Stimulated activated CD8-positive, alpha-beta memory T cell treated with anti-CD3 and anti-CD28 coated beads, Interleukin-15, amount 100 ng/mL, for 4 hours (primary cell): ENCODE results near the gene POSTN.

ENCODE experiments used
- DNase-seq, 2 donors: peaks; one replicate each; pipeline ENCODE4 v3.0.0-alpha.2; 2020; ENCODE audit warnings: low read depth in 2 of 2

The POSTN gene, protein sequence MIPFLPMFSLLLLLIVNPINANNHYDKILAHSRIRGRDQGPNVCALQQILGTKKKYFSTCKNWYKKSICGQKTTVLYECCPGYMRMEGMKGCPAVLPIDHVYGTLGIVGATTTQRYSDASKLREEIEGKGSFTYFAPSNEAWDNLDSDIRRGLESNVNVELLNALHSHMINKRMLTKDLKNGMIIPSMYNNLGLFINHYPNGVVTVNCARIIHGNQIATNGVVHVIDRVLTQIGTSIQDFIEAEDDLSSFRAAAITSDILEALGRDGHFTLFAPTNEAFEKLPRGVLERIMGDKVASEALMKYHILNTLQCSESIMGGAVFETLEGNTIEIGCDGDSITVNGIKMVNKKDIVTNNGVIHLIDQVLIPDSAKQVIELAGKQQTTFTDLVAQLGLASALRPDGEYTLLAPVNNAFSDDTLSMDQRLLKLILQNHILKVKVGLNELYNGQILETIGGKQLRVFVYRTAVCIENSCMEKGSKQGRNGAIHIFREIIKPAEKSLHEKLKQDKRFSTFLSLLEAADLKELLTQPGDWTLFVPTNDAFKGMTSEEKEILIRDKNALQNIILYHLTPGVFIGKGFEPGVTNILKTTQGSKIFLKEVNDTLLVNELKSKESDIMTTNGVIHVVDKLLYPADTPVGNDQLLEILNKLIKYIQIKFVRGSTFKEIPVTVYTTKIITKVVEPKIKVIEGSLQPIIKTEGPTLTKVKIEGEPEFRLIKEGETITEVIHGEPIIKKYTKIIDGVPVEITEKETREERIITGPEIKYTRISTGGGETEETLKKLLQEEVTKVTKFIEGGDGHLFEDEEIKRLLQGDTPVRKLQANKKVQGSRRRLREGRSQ

DNA sequence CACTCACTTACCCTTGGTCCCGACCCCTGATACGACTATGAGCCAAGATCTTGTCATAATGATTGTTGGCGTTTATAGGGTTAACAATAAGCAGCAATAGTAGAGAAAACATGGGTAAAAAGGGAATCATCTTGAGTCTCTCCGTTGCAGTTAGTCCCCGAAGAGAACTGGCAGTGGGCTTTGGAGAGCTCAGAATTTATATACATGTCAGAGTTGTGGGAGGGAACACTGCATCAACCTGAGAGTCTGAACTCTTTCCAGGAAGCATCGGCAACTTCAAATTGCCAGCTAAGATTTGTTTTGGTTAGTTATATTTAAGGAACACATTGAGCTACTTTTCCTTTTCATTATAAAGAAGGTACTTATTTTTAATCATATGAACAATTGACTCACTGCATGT lies at the start of gene POSTN:
Gene POSTN (minus strand): TSS at position 172 of the 400 bp plus-strand sequence. CDS start 42 bp downstream, at position 130.
- DNase-seq = no peak

DNA sequence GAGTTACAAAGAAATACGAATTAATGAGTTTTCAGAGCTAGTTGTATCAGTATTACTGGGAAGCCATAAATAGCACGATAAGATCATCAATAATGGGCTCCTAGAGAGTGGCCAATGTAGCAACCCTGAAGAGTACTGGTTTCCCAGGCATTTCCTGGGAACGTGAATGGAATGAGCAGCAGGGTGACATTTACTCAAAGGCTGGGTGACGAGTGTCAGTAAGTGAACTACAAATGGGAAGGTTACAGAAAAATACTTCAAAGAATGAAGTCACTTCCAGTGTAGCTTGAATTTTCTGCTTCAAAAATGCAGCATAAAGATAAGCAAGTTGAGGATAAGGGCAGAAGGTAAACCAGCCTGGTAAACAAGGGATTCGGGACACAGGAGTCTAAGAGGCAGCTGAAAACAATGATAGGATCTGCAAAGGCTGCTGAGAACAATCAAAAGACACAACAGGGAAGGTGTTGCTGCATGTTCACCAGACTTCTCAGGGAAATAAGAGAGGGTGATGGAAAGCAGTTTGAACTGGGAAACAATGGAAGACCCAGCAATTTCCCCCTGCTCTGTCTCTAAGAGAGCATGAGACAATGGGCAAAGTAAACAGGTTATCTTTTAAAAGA lies 48.6 kb upstream of the POSTN start:
- no peak for DNase-seq

DNA sequence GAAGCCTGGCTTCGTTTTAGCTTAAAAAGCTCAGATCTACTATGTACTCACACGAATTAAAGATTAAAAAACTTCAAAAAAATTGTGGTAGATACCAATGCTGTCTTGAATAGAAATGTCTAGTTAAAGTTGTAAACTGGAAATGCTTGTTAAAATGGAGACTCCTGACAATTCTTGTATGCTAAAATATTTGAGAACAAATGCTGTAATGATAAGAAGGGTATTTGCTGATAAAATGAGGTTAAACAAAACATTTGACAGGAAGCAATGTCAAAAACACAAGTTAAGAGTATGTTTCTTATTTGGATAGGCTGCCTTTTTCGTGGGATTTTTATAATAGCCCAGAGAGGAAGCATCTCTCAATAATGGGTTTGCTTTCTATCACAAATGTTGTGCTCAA lies 48.0 kb upstream of the POSTN start:
- no peak for DNase-seq

DNA sequence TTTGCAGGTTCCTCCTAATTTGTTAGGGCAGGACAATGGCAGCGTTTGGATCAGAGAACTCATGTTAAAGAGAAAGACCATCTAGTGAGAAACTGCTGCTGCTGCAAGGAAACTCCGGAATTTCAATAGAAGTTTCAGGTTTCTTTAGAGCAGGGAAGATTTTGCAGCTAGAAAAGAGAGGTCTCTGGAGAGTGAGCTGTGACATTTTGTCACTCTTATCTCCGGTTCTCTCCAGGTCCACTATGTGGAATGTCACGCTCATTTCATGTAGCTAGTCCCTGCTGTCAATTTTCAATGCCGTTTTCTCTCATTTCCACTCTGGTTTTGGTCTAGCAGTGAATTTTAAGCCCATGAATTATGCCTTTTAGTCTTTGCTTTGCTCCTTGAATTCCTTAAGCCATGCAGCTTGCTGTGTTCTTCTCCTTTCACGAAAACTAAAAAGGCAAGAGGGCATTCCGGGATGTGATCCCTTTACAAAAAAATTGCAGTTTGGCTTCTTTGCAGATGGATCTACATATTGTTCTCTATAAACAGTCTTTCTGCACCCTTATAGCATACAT lies 46.7 kb upstream of the POSTN start:
- DNase-seq = no peak

DNA sequence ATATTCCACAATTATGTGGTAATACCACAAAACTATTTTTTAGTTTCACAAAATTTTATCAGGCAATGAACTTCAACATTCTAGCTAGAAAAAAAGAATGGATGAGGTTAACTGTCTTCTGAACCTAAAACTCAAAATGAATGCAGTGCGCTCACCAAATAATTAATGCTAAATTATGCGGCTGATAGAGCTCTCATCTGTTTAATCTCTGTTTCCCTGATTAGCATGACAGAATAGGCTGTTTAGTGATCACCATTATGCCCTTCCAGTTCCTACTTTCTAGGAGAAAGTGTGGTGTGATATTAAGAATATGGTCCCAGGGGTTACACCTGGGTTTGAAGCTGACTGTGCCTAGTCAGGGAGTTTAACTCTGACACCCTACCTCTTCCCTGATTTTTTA lies 42.8 kb upstream of the POSTN start:
- DNase-seq = no peak

DNA sequence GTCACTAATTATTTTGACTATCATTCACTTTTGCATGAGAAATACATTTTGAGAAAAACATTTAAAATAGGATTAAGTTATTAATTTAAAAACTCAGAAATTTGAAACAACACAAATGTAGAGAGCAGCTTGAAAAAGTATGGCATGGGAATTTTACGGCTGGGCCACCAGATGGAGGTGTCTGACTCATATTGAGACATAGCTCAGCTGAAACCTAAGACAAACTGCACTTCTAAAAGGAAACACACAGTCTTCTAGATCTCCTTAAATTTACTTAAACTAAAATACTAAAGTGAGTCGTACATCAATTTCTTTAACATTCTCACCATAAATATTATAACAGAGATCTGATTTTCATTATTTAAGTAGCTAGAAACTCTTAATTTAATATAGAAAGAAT lies 41.9 kb upstream of the POSTN start:
- no peak for DNase-seq

DNA sequence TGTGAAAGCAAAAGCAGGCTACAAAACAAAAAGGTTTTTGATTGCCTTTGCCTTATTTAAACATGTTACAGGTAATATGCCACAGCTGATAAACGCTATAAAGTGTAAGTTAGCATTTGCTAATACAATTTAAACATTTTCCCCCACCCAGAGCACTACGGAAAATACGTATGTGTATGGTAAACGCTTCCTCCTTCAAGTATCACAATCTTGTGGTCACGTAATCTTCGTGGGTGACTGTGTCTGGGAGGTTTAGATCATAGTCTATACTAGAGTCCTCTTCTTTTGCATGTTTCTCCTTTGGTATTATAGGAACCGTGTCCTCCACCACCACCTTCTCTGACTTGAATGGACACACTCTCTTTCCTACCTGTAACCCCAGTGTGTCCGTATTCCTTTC lies 38.1 kb upstream of the POSTN start:
- no peak for DNase-seq

DNA sequence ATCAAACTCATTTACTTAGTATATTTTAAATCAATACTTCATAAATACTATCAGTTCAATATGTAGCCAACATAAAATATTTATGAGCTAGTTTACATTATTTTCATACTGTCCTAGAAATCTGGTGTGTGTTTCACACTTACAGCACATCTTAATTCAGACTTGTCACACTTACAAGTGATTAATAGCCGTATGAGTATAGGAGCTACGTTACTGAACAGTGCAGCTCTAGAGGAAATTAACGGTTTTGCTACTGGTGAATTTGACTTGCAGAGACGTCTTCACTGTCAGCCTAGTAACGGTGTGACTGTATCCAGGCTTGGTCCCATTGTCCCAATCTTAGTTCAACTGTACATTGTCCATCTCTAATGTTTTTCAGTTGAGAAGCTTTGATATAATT lies 33.7 kb upstream of the POSTN start:
- no peak for DNase-seq

DNA sequence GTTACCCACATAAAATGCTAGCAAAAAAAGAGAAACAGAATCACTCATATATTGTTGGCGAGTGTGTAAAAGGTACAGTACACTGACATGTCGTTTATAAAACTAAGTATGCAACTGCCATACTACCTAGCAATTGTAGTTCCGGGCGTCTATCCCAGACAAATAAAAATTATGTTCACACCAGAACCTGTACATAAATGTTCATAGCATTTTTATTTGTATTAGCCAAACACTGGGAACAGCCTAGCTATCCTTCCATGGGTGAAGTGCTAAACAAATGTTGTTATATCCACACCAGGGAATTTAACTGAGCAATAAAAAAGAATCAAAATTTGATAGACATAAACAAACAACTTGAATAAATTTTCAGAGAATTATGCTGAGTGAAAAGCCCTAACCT lies 28.9 kb upstream of the POSTN start:
- no peak for DNase-seq

DNA sequence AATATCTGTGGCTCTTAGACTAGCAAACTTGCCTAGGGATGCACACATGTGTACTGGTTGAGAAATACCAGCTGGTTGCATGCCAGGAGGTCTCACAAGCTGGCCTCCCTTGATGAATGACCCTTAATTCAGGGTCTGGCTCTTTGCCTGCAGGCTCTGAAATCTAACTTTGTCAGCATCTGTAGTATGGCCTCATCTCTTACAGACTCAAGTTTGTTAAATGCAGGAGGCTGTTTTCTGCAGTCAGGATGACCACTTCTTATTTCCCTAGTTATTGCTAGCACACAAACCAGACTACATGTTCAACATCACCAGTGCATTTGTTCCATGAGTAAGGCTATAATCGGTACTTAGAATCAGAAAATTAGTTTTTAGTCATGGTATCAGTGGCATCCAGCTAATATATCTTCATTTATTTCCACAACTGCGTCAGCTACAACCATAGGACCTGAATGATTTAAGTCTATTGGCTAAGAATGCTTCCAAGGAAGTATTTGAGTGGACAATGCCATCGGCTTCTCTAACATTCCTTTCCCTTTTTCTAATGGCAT lies 23.3 kb upstream of the POSTN start:
- DNase-seq = no peak

DNA sequence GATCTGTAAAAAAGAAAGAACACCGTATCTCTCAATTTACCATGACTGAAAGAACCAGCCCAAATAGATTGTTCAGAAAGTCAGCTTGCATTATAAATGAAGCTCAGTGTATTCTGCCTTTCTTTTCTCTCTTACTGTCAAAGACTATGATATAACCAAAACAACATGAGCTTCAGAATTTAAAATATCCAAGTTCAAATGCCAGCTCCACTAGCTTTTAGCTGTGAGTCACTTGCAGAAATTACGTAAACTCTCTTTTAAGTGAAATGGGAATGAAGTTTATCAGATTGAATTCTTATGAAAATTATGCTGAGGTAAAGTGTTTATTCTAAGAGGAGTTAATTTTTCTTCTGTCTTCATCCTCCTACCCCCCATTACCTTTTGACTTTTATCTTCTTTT lies 20.0 kb upstream of the POSTN start:
- no peak for DNase-seq

DNA sequence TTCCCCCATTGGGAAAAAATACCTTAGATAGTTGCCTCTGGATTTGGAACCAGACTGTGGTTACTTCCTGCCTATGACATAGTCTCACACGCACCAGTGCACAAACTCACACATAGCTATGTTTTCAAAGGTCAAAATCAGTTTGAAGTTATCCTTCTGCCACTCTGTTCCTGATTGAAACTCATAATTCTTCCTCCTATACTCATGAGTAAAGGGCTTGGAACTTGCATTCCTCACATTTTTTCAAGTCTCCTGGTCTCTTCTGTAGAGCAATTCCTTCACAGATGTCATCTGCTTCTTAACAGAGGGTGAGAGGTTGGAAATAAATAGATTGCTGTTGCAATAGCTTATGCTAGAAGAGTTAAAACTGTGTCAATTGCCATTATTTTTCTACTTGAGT lies 18.6 kb upstream of the POSTN start:
- no peak for DNase-seq

DNA sequence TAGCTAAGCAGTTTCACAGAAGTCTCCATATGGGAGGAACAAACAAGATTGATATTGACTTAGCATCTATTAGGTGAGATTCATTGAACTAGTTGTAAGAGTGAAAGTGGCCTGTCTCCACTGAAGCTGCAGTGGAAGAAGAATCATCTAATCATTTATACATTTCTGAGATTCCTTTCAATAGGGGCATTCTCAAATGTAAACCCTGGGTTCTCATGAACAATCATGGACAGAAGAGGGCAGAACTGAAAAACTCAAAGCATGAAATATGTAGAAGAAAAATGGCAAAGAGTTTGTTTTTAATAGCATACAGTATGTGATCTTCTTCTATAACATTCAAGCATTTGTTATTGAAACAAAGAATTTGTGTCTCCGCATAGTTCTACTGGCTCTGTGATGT lies 17.6 kb upstream of the POSTN start:
- DNase-seq = no peak

DNA sequence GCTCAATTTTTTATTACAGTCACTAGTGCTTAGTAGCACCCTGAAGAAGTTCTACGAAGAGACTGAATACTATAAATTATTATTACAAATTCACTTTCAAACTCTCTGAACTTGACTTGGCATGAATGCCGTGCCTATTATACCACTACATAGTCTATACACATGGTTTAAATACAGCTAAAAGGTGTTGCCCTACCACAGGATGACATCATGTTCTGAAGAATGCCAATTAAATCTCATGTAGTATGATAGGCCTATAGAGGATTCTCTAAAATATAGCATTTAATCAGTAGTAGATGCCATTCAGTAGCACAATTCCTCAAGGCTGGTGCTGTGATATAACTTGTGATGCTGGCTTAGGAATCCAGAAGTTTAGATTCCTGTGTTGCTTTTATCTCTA lies 16.7 kb upstream of the POSTN start:
- no peak for DNase-seq

DNA sequence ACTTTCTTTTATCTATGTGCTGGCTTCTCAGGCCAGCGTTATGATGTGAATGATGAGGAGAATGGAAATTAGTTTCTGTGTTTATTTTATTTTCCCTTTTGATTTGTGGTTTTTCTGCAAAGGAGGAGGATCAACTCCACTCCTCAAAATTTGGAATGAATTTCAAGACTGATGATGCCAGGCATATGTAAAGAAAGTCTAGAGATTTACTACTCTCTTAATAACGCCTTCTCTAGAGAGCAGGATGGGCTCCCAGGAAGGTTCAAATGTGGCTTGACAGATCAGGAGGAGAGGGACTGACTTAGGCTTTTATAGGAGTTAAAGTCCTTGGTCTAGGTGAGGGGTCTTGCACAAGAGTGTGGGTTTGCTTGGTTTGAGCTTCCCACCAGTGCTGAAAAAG lies 15.1 kb upstream of the POSTN start:
- no peak for DNase-seq

DNA sequence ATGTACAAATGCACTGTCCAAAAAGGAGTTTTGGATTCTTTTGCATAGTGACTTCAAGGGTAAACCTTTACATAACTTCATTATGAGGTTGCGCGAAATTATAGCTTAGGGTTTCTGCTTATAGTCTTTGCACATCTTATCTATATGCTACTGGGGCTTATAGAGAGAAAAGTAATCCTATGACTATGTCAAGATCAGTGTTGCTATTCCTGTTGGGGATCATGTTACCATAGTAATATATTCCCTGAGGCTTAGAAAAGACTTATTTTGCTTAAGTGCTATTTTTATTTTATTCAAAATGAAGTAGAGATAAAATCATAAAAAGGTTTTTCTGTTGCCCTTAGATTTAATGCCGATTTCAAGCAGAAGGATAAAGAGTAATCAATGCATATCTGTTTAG lies 14.7 kb upstream of the POSTN start:
- no peak for DNase-seq

DNA sequence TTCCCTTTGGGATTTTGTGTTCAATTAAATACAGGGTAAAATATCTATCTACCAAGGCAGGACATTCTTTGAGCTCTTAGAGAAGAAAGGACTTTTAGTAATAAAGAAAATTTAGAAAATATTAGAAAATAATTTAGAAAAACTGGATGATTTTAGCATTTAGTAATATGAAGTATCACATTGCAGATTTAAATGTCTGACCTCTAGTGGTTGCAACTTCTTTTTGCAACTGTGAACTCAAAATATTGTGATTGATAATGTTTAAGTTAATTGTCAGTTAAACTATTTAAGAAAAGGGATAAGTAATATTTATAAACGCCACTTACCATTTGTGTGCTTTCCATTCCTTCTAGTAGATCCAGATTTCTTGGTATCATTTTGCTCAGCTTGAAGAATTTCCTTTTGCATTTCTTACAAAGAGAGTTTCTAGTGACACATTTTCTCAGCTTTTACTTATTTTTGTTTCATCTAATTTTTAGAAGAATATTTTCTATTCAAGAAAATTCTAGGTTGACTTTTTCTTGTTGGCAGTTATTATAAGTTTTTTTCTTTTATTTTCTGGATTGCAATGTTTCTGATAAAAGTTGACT lies 10.3 kb upstream of the POSTN start:
- DNase-seq = no peak

DNA sequence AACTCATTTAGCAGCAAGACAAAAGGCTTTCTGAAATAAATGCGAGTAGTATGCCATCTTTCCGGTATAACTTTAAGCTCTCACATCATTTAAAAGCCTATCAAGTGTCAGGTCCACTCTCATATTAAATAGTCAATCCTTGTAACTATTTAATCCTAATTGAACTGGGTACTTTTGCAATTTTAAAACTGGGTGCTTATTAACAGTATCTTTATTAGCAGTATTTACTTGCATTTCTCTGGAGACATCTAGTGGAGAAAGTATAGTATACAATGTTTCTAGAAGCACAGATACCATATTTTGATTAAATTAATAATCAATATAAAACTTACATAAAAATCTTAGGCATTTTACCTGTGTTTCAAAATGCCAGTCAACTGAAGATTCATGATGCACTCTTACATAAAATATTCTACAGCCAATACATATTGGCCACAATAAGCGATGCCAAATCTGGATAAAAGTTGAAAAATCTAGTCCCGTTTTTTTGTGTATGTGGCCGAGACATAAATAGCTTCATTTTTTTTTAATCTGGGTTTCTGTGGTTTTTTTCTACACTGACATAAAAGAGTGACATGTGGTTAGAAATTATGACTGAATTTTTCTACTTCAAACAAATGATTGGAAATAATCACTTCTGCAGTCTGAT lies 4.3 kb upstream of the POSTN start:
- no peak for DNase-seq

DNA sequence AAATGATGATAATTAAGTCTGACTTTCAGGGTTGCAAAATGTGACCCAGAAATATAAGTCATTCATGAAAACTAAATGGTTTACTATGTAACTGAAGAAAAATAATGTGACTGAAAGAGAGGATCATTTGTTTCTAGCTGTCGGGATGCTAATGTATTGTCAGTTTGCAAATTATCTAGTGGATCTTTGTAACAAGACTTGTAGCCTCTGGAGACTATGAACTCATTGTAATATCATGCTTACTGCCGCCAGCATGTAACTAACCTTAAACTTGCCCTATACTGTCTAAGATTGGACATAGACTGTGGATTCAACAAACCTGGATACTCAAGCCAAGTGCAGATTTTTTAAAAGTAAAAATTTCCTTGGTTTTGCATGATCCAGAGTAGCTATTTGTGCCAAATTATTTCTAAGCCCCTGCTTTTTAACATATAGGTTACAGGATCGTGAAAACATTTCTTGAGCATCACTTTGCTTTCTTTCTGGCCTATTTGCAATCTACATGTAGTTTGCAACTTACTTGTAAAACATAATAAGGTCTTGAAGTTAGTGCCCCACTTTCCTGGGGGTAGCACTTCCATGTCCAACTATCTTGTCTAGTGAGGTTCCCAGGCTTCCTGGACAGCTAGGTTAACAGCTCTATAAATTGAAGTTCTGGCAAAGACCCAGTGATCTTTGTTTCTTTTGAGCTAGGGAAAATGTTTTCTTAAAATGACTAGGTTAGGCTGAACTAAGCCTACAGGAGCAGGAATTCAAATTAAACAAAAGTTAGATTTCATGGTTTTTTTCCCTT lies 3.3 kb upstream of the POSTN start:
- DNase-seq = no peak

DNA sequence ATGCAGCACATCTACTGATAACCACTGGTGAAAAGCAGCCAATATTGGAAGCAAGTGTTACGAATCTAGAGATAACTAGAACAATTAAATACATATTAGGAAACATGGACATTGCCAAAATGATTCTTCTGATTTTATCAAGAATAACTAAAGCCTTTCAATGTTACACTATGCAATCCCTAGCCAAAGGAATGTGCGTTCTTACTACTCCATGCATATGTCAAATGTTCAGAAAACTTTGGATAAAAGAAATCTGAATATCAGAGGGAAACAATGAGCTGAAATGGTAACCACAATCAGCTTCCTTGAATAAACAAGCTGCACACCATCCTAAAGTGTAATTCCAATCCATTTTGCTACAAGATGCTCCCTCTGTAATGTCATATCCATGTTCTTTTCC lies 951 bp upstream of the POSTN start:
- no peak for DNase-seq
